Esophagus muscularis mucosa (tissue), 4 donors: ENCODE measurements around the gene TMEM143. TPM values are rescaled to one million over a fixed set of nuclear protein-coding genes. Genes with fewer than 3 reads are reported as not detected.

ENCODE experiments used
- DNase-seq: peaks from one replicate; pipeline ENCODE4 v3.0.0-alpha.2; 2017; ENCODE audit errors: extremely low spot score
- H3K27ac ChIP-seq, 4 donors: fragments of 200-600 bp; sonication (generic); replicated peaks in 1 of 4; 1 replicate in 3 of 4; 2 replicates in 1 of 4; pipeline ENCODE4 v1.5.1; 2016 to 2019; ENCODE audit warnings: mild to moderate bottlenecking in 1 of 4
- H3K27me3 ChIP-seq, 4 donors: fragments of 200-600 bp; sonication (generic); one replicate each; pipeline versions ENCODE4 v1.5.1 to v1.6.0; 2016 to 2019
- H3K36me3 ChIP-seq, 4 donors: fragments of 200-600 bp; sonication (generic); one replicate each; pipeline ENCODE4 v1.5.1; 2016 to 2019
- H3K4me1 ChIP-seq, 4 donors: fragments of 200-600 bp; sonication (generic); one replicate each; pipeline ENCODE4 v1.5.1; 2016 to 2019
- H3K4me3 ChIP-seq, 4 donors: fragments of 200-600 bp; sonication (generic); 1 replicate in 2 of 4; 2 replicates in 2 of 4; pipeline ENCODE4 v1.5.1; 2016 to 2019; ENCODE audit warnings: mild to moderate bottlenecking in 4 of 4, moderate library complexity in 1 of 4
- H3K9me3 ChIP-seq, 4 donors: fragments of 200-600 bp; sonication (generic); 1 replicate in 3 of 4; 2 replicates in 1 of 4; pipeline ENCODE4 v1.5.1; 2016 to 2019
- EP300 ChIP-seq: sonication (generic); formaldehyde crosslinking; IDR thresholded peaks from one replicate; pipeline ENCODE4 v1.6.1; 2017; ENCODE audit warnings: antibody characterized with exemption
- POLR2A ChIP-seq: fragments of 450-650 bp; IDR thresholded peaks from one replicate; pipeline ENCODE4 v1.6.1; 2017; ENCODE audit warnings: antibody characterized with exemption, moderate library complexity, mild to moderate bottlenecking, low read depth
- POLR2AphosphoS5 ChIP-seq, 2 donors: sonication (generic); formaldehyde crosslinking; IDR thresholded peaks; one replicate each; pipeline ENCODE4 v1.6.1; 2017; ENCODE audit warnings: antibody characterized with exemption in 2 of 2
- WGBS: methylation state at CpG from one replicate; pipeline ENCODE4 v1.1.5; 2018; 5-methylcytosine and 5-hydroxymethylcytosine counted together
- intact Hi-C: fragments of 100-400 bp; cut with DNase I; formaldehyde crosslinking; loops from one replicate; pipeline ENCODE4 v1.15.1; 2023
- total RNA-seq, 4 donors: library from RNA; depleted of rRNA; stranded (reverse); fragments of >200 nt; gene quantifications; one replicate each; pipeline versions ENCODE4 v1.1.0 to v1.2.1, GENCODE V29; 2016
- TF ChIP-seq, protein P1 (sequence below), 3 experiments: fragments of 200-600 bp in 2 of 3; fragments of 450-650 bp in 1 of 3; sonication (generic) in 2 of 3; IDR thresholded peaks; one replicate each; pipeline ENCODE4 v1.5.1; 2017 to 2019; ENCODE audit warnings: antibody characterized with exemption in 3 of 3, mild to moderate bottlenecking in 2 of 3, moderate library complexity in 1 of 3

Gene TMEM143
- total RNA-seq, 4 donors from 2014 or later, result 4.8 to 8.3 (median 7.1) TPM

- peaks cover 0 to 8% (median 7%) of the 10 kb centered on the region in 4 donors for H3K4me1 ChIP-seq
- no peaks in the 10 kb centered on the region for H3K36me3 ChIP-seq
- TF ChIP-seq POLR2AphosphoS5 (IDR thresholded peaks at IDR 0.05) (no peak), EP300 (no peak), POLR2A (no peak)
- TF ChIP-seq, protein P1, sequence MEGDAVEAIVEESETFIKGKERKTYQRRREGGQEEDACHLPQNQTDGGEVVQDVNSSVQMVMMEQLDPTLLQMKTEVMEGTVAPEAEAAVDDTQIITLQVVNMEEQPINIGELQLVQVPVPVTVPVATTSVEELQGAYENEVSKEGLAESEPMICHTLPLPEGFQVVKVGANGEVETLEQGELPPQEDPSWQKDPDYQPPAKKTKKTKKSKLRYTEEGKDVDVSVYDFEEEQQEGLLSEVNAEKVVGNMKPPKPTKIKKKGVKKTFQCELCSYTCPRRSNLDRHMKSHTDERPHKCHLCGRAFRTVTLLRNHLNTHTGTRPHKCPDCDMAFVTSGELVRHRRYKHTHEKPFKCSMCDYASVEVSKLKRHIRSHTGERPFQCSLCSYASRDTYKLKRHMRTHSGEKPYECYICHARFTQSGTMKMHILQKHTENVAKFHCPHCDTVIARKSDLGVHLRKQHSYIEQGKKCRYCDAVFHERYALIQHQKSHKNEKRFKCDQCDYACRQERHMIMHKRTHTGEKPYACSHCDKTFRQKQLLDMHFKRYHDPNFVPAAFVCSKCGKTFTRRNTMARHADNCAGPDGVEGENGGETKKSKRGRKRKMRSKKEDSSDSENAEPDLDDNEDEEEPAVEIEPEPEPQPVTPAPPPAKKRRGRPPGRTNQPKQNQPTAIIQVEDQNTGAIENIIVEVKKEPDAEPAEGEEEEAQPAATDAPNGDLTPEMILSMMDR (IDR thresholded peaks at IDR 0.05), result peak; percentile 60 to 79 (median 61)
- no peak overlapping the region for H3K27ac ChIP-seq
- H3K27me3 ChIP-seq, result no peaks in the 10 kb centered on the region
- 52% methylated on average over 8 of the region's 8 CpGs for WGBS
- H3K4me3 ChIP-seq, result no peak overlapping the region
- DNase-seq, result no peak
- H3K9me3 ChIP-seq, result no peaks in the 10 kb centered on the region
- intact Hi-C loops, result no loop called here
These were observed 12.4 kb downstream of the TMEM143 start for GRCh38 chr19:48351341-48351752.

GRCh38 chr19:48350856-48351255 lies 12.9 kb downstream of the TMEM143 start:
- DNase-seq, result no peak
- no peaks in the 10 kb centered on the region for H3K27me3 ChIP-seq
- TF ChIP-seq POLR2AphosphoS5 (IDR thresholded peaks at IDR 0.05) (no peak), EP300 (no peak), POLR2A (no peak)
- H3K4me3 ChIP-seq, result no peak overlapping the region
- no peaks in the 10 kb centered on the region for H3K9me3 ChIP-seq
- no peak overlapping the region for H3K27ac ChIP-seq
- intact Hi-C loops, result no loop called here
- 90% methylated on average over 5 of the region's 5 CpGs for WGBS
- H3K36me3 ChIP-seq, result no peaks in the 10 kb centered on the region
- H3K4me1 ChIP-seq, result peaks cover 0 to 8% (median 7%) of the 10 kb centered on the region in 4 donors

DNA sequence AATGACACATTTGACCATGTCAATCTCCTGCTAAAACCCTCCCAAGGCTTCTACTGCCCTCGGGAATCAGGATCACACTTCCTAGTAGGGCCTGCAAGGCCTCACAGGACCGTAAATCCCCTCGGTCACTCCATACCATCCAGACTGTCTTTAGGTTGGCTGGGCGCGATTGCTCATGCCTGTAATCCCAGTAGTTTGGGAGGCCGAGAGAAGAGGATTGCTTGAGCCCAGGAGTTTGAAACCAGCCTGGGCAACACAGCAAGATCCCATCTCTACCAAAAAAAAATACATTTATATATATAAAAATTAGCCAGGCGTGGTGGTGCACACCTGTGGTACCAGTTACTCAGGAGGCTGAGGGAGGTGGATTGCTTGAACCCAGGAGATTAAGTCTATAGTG lies 15.0 kb downstream of the TMEM143 start:
- Histone ChIP-seq H3K4me3 (no peak overlapping the region), H3K27ac (no peak overlapping the region), H3K27me3 (no peaks in the 10 kb centered on the region), H3K9me3 (no peaks in the 10 kb centered on the region), H3K36me3 (peaks cover 0 to 8% (median 0%) of the 10 kb centered on the region in 4 donors), H3K4me1 (peaks cover 0 to 8% (median 7%) of the 10 kb centered on the region in 4 donors)
- WGBS, result 97% methylated on average over 7 of the region's 7 CpGs
- no peak for DNase-seq
- intact Hi-C loops, result no loop called here
- TF ChIP-seq POLR2A, result no peak
- no peak for TF ChIP-seq POLR2AphosphoS5 (IDR thresholded peaks at IDR 0.05)
- TF ChIP-seq EP300, result no peak
- TF ChIP-seq, protein P1 (IDR thresholded peaks at IDR 0.05), result no peak

DNA sequence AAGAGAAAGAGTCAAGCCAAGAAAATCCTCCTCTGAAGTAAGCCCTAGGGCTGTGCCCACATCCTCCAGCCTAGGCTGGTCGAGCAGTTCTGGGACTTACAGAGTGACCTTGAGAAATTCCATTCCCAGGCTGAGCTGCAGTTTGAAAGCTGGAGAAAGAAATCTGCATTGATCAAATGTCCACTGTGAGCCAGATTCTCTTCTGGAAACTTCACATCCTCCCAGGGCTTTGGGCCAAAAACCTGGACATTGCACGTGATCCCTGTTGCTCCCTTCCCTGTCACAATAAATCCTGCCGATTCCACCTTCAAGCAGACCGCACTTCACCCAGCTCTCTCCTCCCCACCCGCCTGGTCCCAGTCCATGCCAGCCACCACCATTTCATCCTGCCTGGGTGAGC lies 15.7 kb downstream of the TMEM143 start:
- H3K4me3 ChIP-seq, result no peak overlapping the region
- no peaks in the 10 kb centered on the region for H3K9me3 ChIP-seq
- no peak for DNase-seq
- H3K4me1 ChIP-seq, result peaks cover 0 to 8% (median 7%) of the 10 kb centered on the region in 4 donors
- H3K27me3 ChIP-seq, result no peaks in the 10 kb centered on the region
- intact Hi-C loops, result no loop called here
- peaks cover 0 to 12% (median 3%) of the 10 kb centered on the region in 4 donors for H3K36me3 ChIP-seq
- WGBS, result 47% methylated on average over 5 of the region's 5 CpGs
- no peak overlapping the region for H3K27ac ChIP-seq
- TF ChIP-seq POLR2A (no peak), POLR2AphosphoS5 (IDR thresholded peaks at IDR 0.05) (no peak), EP300 (no peak)
- TF ChIP-seq, protein P1 (IDR thresholded peaks at IDR 0.05), result no peak

GRCh38 chr19:48346191-48346590 lies 17.5 kb downstream of the TMEM143 start:
- no peak for DNase-seq
- Histone ChIP-seq H3K36me3 (peaks cover 8 to 26% (median 16%) of the 10 kb centered on the region in 4 donors), H3K9me3 (no peaks in the 10 kb centered on the region), H3K4me3 (no peak overlapping the region), H3K27ac (no peak overlapping the region), H3K27me3 (no peaks in the 10 kb centered on the region), H3K4me1 (peaks cover 0 to 8% (median 7%) of the 10 kb centered on the region in 4 donors)
- TF ChIP-seq, protein P1 (IDR thresholded peaks at IDR 0.05), result no peak
- TF ChIP-seq POLR2A, result no peak
- no peak for TF ChIP-seq EP300
- no peak for TF ChIP-seq POLR2AphosphoS5 (IDR thresholded peaks at IDR 0.05)
- intact Hi-C loops, result no loop called here
- WGBS, result 96% methylated on average over 2 of the region's 2 CpGs
